Choroid plexus epithelial cell (primary cell): Measurements from ENCODE around the gene OR4E1.
"Not testable (repeated sequence)": the region's sequence is repeated elsewhere in the genome, so short reads cannot be mapped to it uniquely, and the experiment has no call there.

Experiments used
- DNase-seq: peaks from one replicate; pipeline ENCODE4 v3.0.0-alpha.2; 2010; ENCODE audit warnings: low read depth
- H3K4me3 ChIP-seq: 2 replicates; pipeline ENCODE4 v1.5.1; 2011; ENCODE audit warnings: low read depth, mild to moderate bottlenecking, control low read depth, low read length, moderate library complexity
- TF ChIP-seq, protein P1 (sequence below): conservative IDR thresholded peaks from 2 replicates; pipeline ENCODE4 v1.5.1; 2011; ENCODE audit warnings: low read depth, mild to moderate bottlenecking, control low read depth, inconsistent platforms, low read length, moderate library complexity

The OR4E1 gene

DNA sequence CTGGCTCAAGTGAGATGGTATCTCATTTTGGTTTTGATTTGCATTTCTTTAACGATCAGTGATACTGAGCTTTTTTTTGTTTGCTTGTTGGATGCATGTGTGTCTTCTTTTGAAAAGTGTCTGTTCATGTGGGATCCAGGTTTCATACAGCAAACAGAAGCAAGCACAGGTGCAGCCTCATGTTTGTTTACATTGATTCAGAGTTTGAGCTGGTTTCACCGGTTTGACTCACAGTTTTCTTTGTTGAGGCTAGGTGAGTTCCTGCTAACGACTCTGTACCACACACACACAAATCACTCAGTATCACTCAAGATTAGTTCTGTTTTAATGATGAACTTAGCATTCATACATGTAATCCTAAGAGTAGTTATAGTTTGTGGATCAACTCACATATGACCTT, 42.5 kb downstream of the OR4E1 start:
- no peak for DNase-seq
- H3K4me3 ChIP-seq: no peak overlapping the region
- TF ChIP-seq, protein P1, sequence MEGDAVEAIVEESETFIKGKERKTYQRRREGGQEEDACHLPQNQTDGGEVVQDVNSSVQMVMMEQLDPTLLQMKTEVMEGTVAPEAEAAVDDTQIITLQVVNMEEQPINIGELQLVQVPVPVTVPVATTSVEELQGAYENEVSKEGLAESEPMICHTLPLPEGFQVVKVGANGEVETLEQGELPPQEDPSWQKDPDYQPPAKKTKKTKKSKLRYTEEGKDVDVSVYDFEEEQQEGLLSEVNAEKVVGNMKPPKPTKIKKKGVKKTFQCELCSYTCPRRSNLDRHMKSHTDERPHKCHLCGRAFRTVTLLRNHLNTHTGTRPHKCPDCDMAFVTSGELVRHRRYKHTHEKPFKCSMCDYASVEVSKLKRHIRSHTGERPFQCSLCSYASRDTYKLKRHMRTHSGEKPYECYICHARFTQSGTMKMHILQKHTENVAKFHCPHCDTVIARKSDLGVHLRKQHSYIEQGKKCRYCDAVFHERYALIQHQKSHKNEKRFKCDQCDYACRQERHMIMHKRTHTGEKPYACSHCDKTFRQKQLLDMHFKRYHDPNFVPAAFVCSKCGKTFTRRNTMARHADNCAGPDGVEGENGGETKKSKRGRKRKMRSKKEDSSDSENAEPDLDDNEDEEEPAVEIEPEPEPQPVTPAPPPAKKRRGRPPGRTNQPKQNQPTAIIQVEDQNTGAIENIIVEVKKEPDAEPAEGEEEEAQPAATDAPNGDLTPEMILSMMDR: no peak

DNA sequence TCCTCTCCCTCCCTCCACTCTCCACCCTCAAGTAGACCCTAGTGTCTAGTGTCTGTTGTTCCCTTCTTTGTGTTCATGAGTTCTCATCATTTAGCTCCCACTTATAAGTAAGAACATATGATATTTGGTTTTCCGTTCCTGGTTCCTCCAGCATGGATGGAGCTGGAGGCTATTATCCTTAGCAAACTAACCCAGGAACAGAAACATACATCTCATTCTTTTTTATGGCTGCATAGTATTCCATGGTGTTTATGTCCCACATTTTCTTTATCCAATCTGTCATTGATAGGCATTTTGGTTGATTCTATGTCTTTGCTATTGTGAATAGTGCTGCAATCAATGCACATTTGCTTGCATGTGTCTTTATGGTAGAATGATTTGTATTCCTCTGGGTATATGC, 43.1 kb downstream of the OR4E1 start:
- H3K4me3 ChIP-seq, DNase-seq: not testable (repeated sequence)

- no peak overlapping the region for H3K4me3 ChIP-seq
- peak; percentile 71 for DNase-seq
Observed at GRCh38 chr14:21626491-21627230, 47.0 kb downstream of the OR4E1 start.

More at GRCh38 chr14:21626491-21627230, 47.0 kb downstream of the OR4E1 start:
- TF ChIP-seq, protein P1: no peak
